Measurements from ENCODE around the gene ZNF827.

GRCh38 chr4:145931403-145931802 lies 7.2 kb downstream of the ZNF827 start:
- no peak for TF ChIP-seq YY1 (IDR thresholded peaks at IDR 0.05; ENCODE audit: low read depth)
- TF ChIP-seq REST (IDR thresholded peaks at IDR 0.05; ENCODE audit: low read depth): no peak
